DND-41 (cell line): ENCODE results near the gene TRIM7.

Source experiments
- CTCF ChIP-seq: IDR thresholded peaks from 2 replicates; pipeline ENCODE4 v1.5.1; 2012; ENCODE audit warnings: borderline replicate concordance, low read length, moderate library complexity, mild to moderate bottlenecking; ENCODE audit not compliant: poor library complexity, severe bottlenecking; ENCODE audit errors: extremely low read depth
- EZH2 ChIP-seq: IDR thresholded peaks from 3 replicates; pipeline ENCODE4 v1.6.1; 2012; ENCODE audit warnings: borderline replicate concordance, low read depth, mild to moderate bottlenecking, moderate library complexity, low read length, inconsistent platforms; ENCODE audit not compliant: severe bottlenecking

GRCh38 chr5:181185560-181185959 is 19.4 kb downstream of the TRIM7 start:
- TF ChIP-seq CTCF = no peak
- no peak for TF ChIP-seq EZH2
